Ishikawa (cell line): ENCODE measurements around the gene MIEF2.
A peak's percentile ranks its signal among the peaks of the same experiment; 100 is the strongest.

ENCODE experiments used
- CEBPB ChIP-seq: IDR thresholded peaks from 2 replicates; pipeline ENCODE4 v1.6.1; 2012
- CREB1 ChIP-seq: IDR thresholded peaks from 2 replicates; pipeline ENCODE4 v1.6.1; 2012; ENCODE audit warnings: low read depth
- EGR1 ChIP-seq: IDR thresholded peaks from 2 replicates; pipeline ENCODE4 v1.6.1; 2012
- EP300 ChIP-seq: IDR thresholded peaks from 2 replicates; pipeline ENCODE4 v1.6.1; 2012; ENCODE audit warnings: borderline replicate concordance
- MAX ChIP-seq: IDR thresholded peaks from 2 replicates; pipeline ENCODE4 v1.6.1; 2012
- NFIC ChIP-seq: IDR thresholded peaks from 2 replicates; pipeline ENCODE4 v1.6.1; 2012
- RAD21 ChIP-seq: IDR thresholded peaks from 2 replicates; pipeline ENCODE4 v1.6.1; 2012; ENCODE audit warnings: low read depth
- REST ChIP-seq: IDR thresholded peaks from 2 replicates; pipeline ENCODE4 v1.6.1; 2012; ENCODE audit warnings: low read depth, mild to moderate bottlenecking
- TAF1 ChIP-seq: IDR thresholded peaks from 2 replicates; pipeline ENCODE4 v1.6.1; 2012; ENCODE audit warnings: low read depth, mild to moderate bottlenecking
- TCF12 ChIP-seq: IDR thresholded peaks from 2 replicates; pipeline ENCODE4 v1.6.1; 2012; ENCODE audit warnings: low read depth
- TEAD4 ChIP-seq: IDR thresholded peaks from 2 replicates; pipeline ENCODE4 v1.6.1; 2012
- USF1 ChIP-seq: IDR thresholded peaks from 2 replicates; pipeline ENCODE4 v1.6.1; 2012
- YY1 ChIP-seq: IDR thresholded peaks from 2 replicates; pipeline ENCODE4 v1.6.1; 2012; ENCODE audit warnings: low read depth

- TF ChIP-seq EGR1 (no peak), NFIC (no peak), TAF1 (no peak), REST (no peak), CEBPB (no peak), EP300 (no peak), YY1 (no peak), TCF12 (no peak), USF1 (no peak), MAX (no peak), RAD21 (no peak), CREB1 (no peak), TEAD4 (peak; percentile 64)
Observed at GRCh38 chr17:18259621-18260331, 686 bp upstream of the MIEF2 start.
